ENCODE measurements around the gene HOXA13. TPM values are rescaled to one million over a fixed set of nuclear protein-coding genes. Genes with fewer than 3 reads are reported as not detected.

HOXA13 gene
- total and polyA plus RNA-seq, 2 experiments from 2014 or later = not detected

GRCh38 chr7:27147199-27148030, 52.5 kb downstream of the HOXA13 start, which contains the start of gene HOXA6:
HOXA6 (minus strand) TSS chr7:27147774; CDS start chr7:27147749, 25 bp downstream.
- Histone ChIP-seq H3K9me2 (ENCODE audit: insufficient read depth) (no peaks in the 10 kb centered on the region), H3K4me1 (ENCODE audit: insufficient read depth) (peaks cover 27% of the 10 kb centered on the region), H4K20me1 (replicated peaks; ENCODE audit: insufficient read depth) (peaks cover 43% of the 10 kb centered on the region), H2AFZ (peak within 1 kb of the TSS; percentile 38; the same call in 1 of the 2 replicates), H3K4me3 (peak within 1 kb of the TSS; percentile 43), H3K27me3 (ENCODE audit: insufficient read depth) (peaks cover 100% of the 10 kb centered on the region), H3K36me3 (ENCODE audit: insufficient read depth) (no peaks in the 10 kb centered on the region), H3K4me2 (peak within 1 kb of the TSS; percentile 71), H3K27ac (ENCODE audit: low read depth) (no peak within 1 kb of the TSS), H3K79me2 (replicated peaks; ENCODE audit: insufficient read depth) (no peaks in the 10 kb centered on the region), H3F3A (replicated peaks; ENCODE audit: low read depth) (peaks cover 29% of the 10 kb centered on the region)
- H3K27ac Mint-ChIP-seq = no peak within 1 kb of the TSS
- no peaks in the 10 kb centered on the region for H3K36me3 Mint-ChIP-seq (ENCODE audit: low read depth)
- TF ChIP-seq NANOG (IDR thresholded peaks at IDR 0.05; ENCODE audit: borderline replicate concordance) (no peak), CREB1 (CRISPR knock-in tag; IDR thresholded peaks at IDR 0.05; ENCODE audit: low read depth) (no peak), ETS1 (IDR thresholded peaks at IDR 0.05) (no peak), JUNB (IDR thresholded peaks at IDR 0.05; ENCODE audit: unreplicated experiment) (no peak), ZNF331 (CRISPR knock-in tag; IDR thresholded peaks at IDR 0.05; ENCODE audit: low read depth) (no peak), ZNF114 (CRISPR knock-in tag; IDR thresholded peaks at IDR 0.05) (no peak), EZH2 (IDR thresholded peaks at IDR 0.05; ENCODE audit: low read depth, unreplicated experiment) (peak; percentile 99), EZH2phosphoT487 (IDR thresholded peaks at IDR 0.05; ENCODE audit: unreplicated experiment) (peak; percentile 80)
- TF ChIP-seq, protein P1, sequence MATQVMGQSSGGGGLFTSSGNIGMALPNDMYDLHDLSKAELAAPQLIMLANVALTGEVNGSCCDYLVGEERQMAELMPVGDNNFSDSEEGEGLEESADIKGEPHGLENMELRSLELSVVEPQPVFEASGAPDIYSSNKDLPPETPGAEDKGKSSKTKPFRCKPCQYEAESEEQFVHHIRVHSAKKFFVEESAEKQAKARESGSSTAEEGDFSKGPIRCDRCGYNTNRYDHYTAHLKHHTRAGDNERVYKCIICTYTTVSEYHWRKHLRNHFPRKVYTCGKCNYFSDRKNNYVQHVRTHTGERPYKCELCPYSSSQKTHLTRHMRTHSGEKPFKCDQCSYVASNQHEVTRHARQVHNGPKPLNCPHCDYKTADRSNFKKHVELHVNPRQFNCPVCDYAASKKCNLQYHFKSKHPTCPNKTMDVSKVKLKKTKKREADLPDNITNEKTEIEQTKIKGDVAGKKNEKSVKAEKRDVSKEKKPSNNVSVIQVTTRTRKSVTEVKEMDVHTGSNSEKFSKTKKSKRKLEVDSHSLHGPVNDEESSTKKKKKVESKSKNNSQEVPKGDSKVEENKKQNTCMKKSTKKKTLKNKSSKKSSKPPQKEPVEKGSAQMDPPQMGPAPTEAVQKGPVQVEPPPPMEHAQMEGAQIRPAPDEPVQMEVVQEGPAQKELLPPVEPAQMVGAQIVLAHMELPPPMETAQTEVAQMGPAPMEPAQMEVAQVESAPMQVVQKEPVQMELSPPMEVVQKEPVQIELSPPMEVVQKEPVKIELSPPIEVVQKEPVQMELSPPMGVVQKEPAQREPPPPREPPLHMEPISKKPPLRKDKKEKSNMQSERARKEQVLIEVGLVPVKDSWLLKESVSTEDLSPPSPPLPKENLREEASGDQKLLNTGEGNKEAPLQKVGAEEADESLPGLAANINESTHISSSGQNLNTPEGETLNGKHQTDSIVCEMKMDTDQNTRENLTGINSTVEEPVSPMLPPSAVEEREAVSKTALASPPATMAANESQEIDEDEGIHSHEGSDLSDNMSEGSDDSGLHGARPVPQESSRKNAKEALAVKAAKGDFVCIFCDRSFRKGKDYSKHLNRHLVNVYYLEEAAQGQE (IDR thresholded peaks at IDR 0.05; ENCODE audit: unreplicated experiment) = no peak
- peaks cover 23% of the 10 kb centered on the region for H3K4me1 Mint-ChIP-seq
- DNase-seq (ENCODE audit: low spot score) (peak; percentile 41), ATAC-seq (no peak)
- H3K27me3 Mint-ChIP-seq (ENCODE audit: insufficient read depth, low read depth, poor library complexity) = peaks cover 100% of the 10 kb centered on the region
- peaks cover 24% of the 10 kb centered on the region for H3K9me3 Mint-ChIP-seq
- H3K4me3 Mint-ChIP-seq = peak within 1 kb of the TSS; percentile 62

Measured in GM23338 (cell line).